ENCODE results near the gene AP1S3. TPM values are rescaled to one million over a fixed set of nuclear protein-coding genes. Genes with fewer than 3 reads are reported as not detected.

Gene AP1S3
- total and polyA plus RNA-seq, 2 donors (not counting 3 experiments of a cell fraction or from before 2014, with no cell fraction given) = 0.69 to 3.8 TPM

DNA sequence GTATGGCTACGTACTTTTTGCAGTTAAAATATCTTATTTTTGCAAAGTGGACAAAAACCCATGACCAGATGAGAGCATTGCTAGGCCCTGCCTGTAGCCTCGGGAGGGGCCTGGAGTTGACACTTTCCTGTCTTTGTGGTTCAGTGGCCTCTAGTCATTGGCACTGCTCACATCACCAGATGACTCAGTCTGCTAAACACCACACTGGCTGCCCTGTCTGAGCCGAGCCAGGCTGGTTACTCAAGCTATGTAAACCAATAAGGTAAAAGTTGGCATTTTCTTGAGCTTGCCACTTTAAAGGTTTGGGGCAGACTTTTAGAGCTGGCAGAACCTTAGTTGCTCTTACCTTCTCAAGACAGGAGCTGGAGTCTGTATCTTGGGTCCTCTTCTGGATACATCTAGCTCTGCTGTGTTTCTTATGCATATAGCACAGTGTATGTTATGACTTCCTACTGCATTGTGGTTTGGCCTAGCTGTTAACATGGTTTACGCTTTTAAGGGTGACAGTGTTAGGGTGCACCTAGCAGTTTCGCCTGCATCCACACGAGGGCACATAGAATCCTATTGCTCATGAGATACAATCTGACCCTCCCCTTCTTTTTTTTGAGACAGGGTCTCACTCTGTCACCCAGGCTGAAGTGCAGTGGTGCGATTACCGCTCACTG, 76.4 kb downstream of the AP1S3 start:
- Histone ChIP-seq H3K9me3 (replicated peaks; ENCODE audit: control insufficient read depth, insufficient read depth, low read length) (no peaks in the 10 kb centered on the region), H3K79me2 (ENCODE audit: control insufficient read depth, insufficient read depth, low read length) (no peaks in the 10 kb centered on the region), H4K20me1 (replicated peaks; ENCODE audit: control insufficient read depth, extremely low read depth, insufficient read depth, low read length) (no peaks in the 10 kb centered on the region), H2AFZ (ENCODE audit: low read depth, low read length) (peak overlapping the region; percentile 74), H3K9ac (replicated peaks; ENCODE audit: extremely low read depth, insufficient read depth, low read length) (no peak overlapping the region), H3K27ac (ENCODE audit: insufficient read depth, low read depth, low read length) (peak overlapping the region; percentile 66), H3K36me3 (ENCODE audit: control insufficient read depth in 2 of 2, extremely low read depth in 1 of 2, insufficient read depth in 2 of 2, low read length in 2 of 2) (no peaks in the 10 kb centered on the region), H3K4me1 (ENCODE audit: control insufficient read depth, extremely low read depth, insufficient read depth, low read length) (peaks cover 39% of the 10 kb centered on the region), H3K4me3 (replicated peaks in 1 of 3; ENCODE audit: insufficient read depth in 1 of 3, low read depth in 1 of 3, low read length in 3 of 3) (no peak overlapping the region), H3K27me3 (ENCODE audit: control insufficient read depth in 2 of 2, insufficient read depth in 2 of 2, low read length in 2 of 2) (no peaks in the 10 kb centered on the region), H3K4me2 (ENCODE audit: insufficient read depth, low read length) (no peak overlapping the region), H3K9me1 (replicated peaks; ENCODE audit: control insufficient read depth, extremely low read depth, insufficient read depth, low read length) (peaks cover 2% of the 10 kb centered on the region)
- TF ChIP-seq POLR2AphosphoS5 (IDR thresholded peaks at IDR 0.05; ENCODE audit: insufficient read depth, low read depth, low read length) (no peak), JUN (IDR thresholded peaks at IDR 0.05; ENCODE audit: borderline replicate concordance, insufficient read depth, insufficient read length, low read depth) (peak; percentile 50), EZH2 (IDR thresholded peaks at IDR 0.05; ENCODE audit: borderline replicate concordance, low read depth, low read length, severe bottlenecking) (no peak), FOS (IDR thresholded peaks at IDR 0.05; ENCODE audit: borderline replicate concordance, insufficient read depth, low read length) (peak; percentile 91), MYC (IDR thresholded peaks at IDR 0.05; ENCODE audit: low read depth, low read length) (no peak), GATA2 (IDR thresholded peaks at IDR 0.05; ENCODE audit: insufficient read depth, insufficient read length, low read depth, low read length) (no peak), POLR2A (IDR thresholded peaks at IDR 0.05; ENCODE audit: low read depth, low read length) (no peak)
- TF ChIP-seq, protein P1, sequence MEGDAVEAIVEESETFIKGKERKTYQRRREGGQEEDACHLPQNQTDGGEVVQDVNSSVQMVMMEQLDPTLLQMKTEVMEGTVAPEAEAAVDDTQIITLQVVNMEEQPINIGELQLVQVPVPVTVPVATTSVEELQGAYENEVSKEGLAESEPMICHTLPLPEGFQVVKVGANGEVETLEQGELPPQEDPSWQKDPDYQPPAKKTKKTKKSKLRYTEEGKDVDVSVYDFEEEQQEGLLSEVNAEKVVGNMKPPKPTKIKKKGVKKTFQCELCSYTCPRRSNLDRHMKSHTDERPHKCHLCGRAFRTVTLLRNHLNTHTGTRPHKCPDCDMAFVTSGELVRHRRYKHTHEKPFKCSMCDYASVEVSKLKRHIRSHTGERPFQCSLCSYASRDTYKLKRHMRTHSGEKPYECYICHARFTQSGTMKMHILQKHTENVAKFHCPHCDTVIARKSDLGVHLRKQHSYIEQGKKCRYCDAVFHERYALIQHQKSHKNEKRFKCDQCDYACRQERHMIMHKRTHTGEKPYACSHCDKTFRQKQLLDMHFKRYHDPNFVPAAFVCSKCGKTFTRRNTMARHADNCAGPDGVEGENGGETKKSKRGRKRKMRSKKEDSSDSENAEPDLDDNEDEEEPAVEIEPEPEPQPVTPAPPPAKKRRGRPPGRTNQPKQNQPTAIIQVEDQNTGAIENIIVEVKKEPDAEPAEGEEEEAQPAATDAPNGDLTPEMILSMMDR (IDR thresholded peaks at IDR 0.05; ENCODE audit: extremely low read depth in 1 of 2, insufficient read depth in 1 of 2, low read depth in 1 of 2, low read length in 2 of 2) = no peak
- TF ChIP-seq, protein P2, sequence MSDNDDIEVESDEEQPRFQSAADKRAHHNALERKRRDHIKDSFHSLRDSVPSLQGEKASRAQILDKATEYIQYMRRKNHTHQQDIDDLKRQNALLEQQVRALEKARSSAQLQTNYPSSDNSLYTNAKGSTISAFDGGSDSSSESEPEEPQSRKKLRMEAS (IDR thresholded peaks at IDR 0.05; ENCODE audit: insufficient read depth, insufficient read length) = no peak
- ChIA-PET CTCF (interaction anchor here (0.5 to 2.4 kb wide), 6 partner anchors 12 to 69 kb away, joined by 3 to 12 read pairs (median 4); no protein-coding TSS in a partner anchor), POLR2A (interaction anchor here (0.6 kb wide), 1 partner anchor 871 kb away, joined by 3 read pairs; no protein-coding TSS in a partner anchor)
- dilution Hi-C loops (cut with MboI; ENCODE audit: extremely low pct_ligation_motif_present, low sequenced_read_pairs) = no loop called here
- BruUV-seq (replicated peaks) = TSS peak; percentile 27
- FAIRE-seq = peak; percentile 84
- intact Hi-C loops (cut with micrococcal nuclease) = loop anchor here (1.0 to 5.0 kb wide), 2 partner anchors 36 to 64 kb away; no protein-coding TSS in a partner anchor
- peak; percentile 84 for DNase-seq (ENCODE audit: low read depth, low spot score)
